MM.1S (cell line): ENCODE data around the gene SEMA6B.

Source experiments
- DNase-seq: peaks from one replicate; pipeline ENCODE4 v3.0.0-alpha.2; 2015
- H2AFZ ChIP-seq: fragments of 300-600 bp; sonication (generic); 2 replicates; pipeline ENCODE4 v1.6.0; 2016; ENCODE audit warnings: antibody characterized with exemption, low read length
- H3F3A ChIP-seq: fragments of 300-600 bp; sonication (generic); 2 replicates; pipeline ENCODE4 v1.6.1; 2016; ENCODE audit warnings: mild to moderate bottlenecking, antibody characterized with exemption, low read length, moderate library complexity, mixed read lengths; ENCODE audit not compliant: insufficient read depth
- H3K27ac ChIP-seq: fragments of 300-600 bp; sonication (generic); 2 replicates; pipeline ENCODE4 v1.5.1; 2016; ENCODE audit warnings: mild to moderate bottlenecking, low read length
- H3K27me3 ChIP-seq: fragments of 300-600 bp; sonication (generic); replicated peaks from 2 replicates; pipeline ENCODE4 v1.6.0; 2016; ENCODE audit warnings: low read length; ENCODE audit not compliant: insufficient read depth
- H3K36me3 ChIP-seq: fragments of 300-600 bp; sonication (generic); replicated peaks from 2 replicates; pipeline ENCODE4 v1.6.1; 2016; ENCODE audit warnings: mild to moderate bottlenecking, low read length, mixed read lengths; ENCODE audit not compliant: insufficient read depth
- H3K4me1 ChIP-seq: fragments of 300-600 bp; sonication (generic); 2 replicates; pipeline ENCODE4 v1.6.1; 2016; ENCODE audit warnings: low read length, mixed read lengths
- H3K4me2 ChIP-seq: fragments of 300-600 bp; sonication (generic); 2 replicates; pipeline ENCODE4 v1.6.0; 2016; ENCODE audit warnings: low read depth, low read length
- H3K4me3 ChIP-seq: fragments of 300-600 bp; sonication (generic); 2 replicates; pipeline ENCODE4 v1.5.1; 2016; ENCODE audit warnings: low read length, mixed read lengths
- H3K79me2 ChIP-seq: fragments of 300-600 bp; sonication (generic); 2 replicates; pipeline ENCODE4 v1.6.1; 2016; ENCODE audit warnings: mixed run types, low read length, mixed read lengths
- H3K9ac ChIP-seq: fragments of 300-600 bp; sonication (generic); 2 replicates; pipeline ENCODE4 v1.6.1; 2016; ENCODE audit warnings: low read length, mixed read lengths
- H3K9me2 ChIP-seq: fragments of 300-600 bp; sonication (generic); replicated peaks from 2 replicates; pipeline ENCODE4 v1.6.1; 2016; ENCODE audit warnings: mild to moderate bottlenecking, low read length, mixed read lengths; ENCODE audit not compliant: insufficient read depth
- H3K9me3 ChIP-seq: fragments of 300-600 bp; sonication (generic); replicated peaks from 2 replicates; pipeline ENCODE4 v1.6.1; 2016; ENCODE audit warnings: mild to moderate bottlenecking, low read length, mixed read lengths; ENCODE audit not compliant: insufficient read depth
- H4K20me1 ChIP-seq: fragments of 300-600 bp; sonication (generic); 2 replicates; pipeline ENCODE4 v1.6.1; 2016; ENCODE audit warnings: mild to moderate bottlenecking, low read length, moderate library complexity, mixed read lengths; ENCODE audit not compliant: insufficient read depth
- CTCF ChIP-seq: fragments of 300-600 bp; sonication (generic); IDR thresholded peaks from 2 replicates; pipeline ENCODE4 v1.5.1; 2016; ENCODE audit warnings: antibody characterized with exemption, low read length, mixed read lengths
- EZH2 ChIP-seq: fragments of 300-600 bp; sonication (generic); optimal IDR thresholded peaks from 2 replicates; pipeline ENCODE3; 2017; ENCODE audit warnings: low read depth, mild to moderate bottlenecking, antibody characterized with exemption, low read length, mixed read lengths
- EZH2phosphoT487 ChIP-seq: fragments of 300-600 bp; sonication (generic); IDR thresholded peaks from 2 replicates; pipeline ENCODE4 v1.6.1; 2018; ENCODE audit warnings: antibody characterized with exemption, low read length

SEMA6B gene

GRCh38 chr19:4496304-4496703 lies 63.2 kb downstream of the SEMA6B start:
- no peaks in the 10 kb centered on the region for H3K79me2 ChIP-seq

GRCh38 chr19:4495471-4495870 lies 64.0 kb downstream of the SEMA6B start:
- H3K9ac ChIP-seq, result no peak overlapping the region
- H3K79me2 ChIP-seq, result no peaks in the 10 kb centered on the region
- H3K4me2 ChIP-seq, result no peak overlapping the region
- no peaks in the 10 kb centered on the region for H4K20me1 ChIP-seq
- no peak overlapping the region for H3K4me3 ChIP-seq
- H3K36me3 ChIP-seq, result no peaks in the 10 kb centered on the region
- DNase-seq, result no peak
- H2AFZ ChIP-seq, result no peak overlapping the region
- no peaks in the 10 kb centered on the region for H3K27me3 ChIP-seq
- H3K27ac ChIP-seq, result no peak overlapping the region
- H3F3A ChIP-seq, result no peaks in the 10 kb centered on the region
- no peaks in the 10 kb centered on the region for H3K9me2 ChIP-seq
- TF ChIP-seq CTCF (no peak), EZH2phosphoT487 (no peak), EZH2 (no peak)
- H3K9me3 ChIP-seq, result no peaks in the 10 kb centered on the region
- no peaks in the 10 kb centered on the region for H3K4me1 ChIP-seq

More at GRCh38 chr19:4496304-4496703, 63.2 kb downstream of the SEMA6B start:
- Histone ChIP-seq H3K27ac (no peak overlapping the region), H3K9me3 (no peaks in the 10 kb centered on the region), H4K20me1 (no peaks in the 10 kb centered on the region), H3K4me2 (no peak overlapping the region), H3K9ac (no peak overlapping the region), H3K4me3 (no peak overlapping the region), H2AFZ (no peak overlapping the region), H3K4me1 (no peaks in the 10 kb centered on the region), H3F3A (no peaks in the 10 kb centered on the region), H3K36me3 (no peaks in the 10 kb centered on the region), H3K9me2 (no peaks in the 10 kb centered on the region), H3K27me3 (no peaks in the 10 kb centered on the region)
- TF ChIP-seq EZH2 (no peak), CTCF (no peak), EZH2phosphoT487 (no peak)
- no peak for DNase-seq

- H3K9me2 ChIP-seq, result no peaks in the 10 kb centered on the region
These were observed 64.8 kb downstream of the SEMA6B start for GRCh38 chr19:4494691-4495064.

More at GRCh38 chr19:4494691-4495064, 64.8 kb downstream of the SEMA6B start:
- Histone ChIP-seq H3K4me2 (no peak overlapping the region), H3K9ac (no peak overlapping the region), H4K20me1 (no peaks in the 10 kb centered on the region), H3K79me2 (no peaks in the 10 kb centered on the region), H3K4me3 (no peak overlapping the region), H3K4me1 (no peaks in the 10 kb centered on the region), H2AFZ (no peak overlapping the region), H3K27me3 (no peaks in the 10 kb centered on the region), H3K9me3 (no peaks in the 10 kb centered on the region), H3F3A (no peaks in the 10 kb centered on the region), H3K36me3 (no peaks in the 10 kb centered on the region), H3K27ac (no peak overlapping the region)
- no peak for DNase-seq
- no peak for TF ChIP-seq EZH2
- no peak for TF ChIP-seq EZH2phosphoT487
- no peak for TF ChIP-seq CTCF
